Measurements from ENCODE around the gene ZNF133.
"Not testable (repeated sequence)": the region's sequence is repeated elsewhere in the genome, so short reads cannot be mapped to it uniquely, and the experiment has no call there.

ZNF133 gene

DNA sequence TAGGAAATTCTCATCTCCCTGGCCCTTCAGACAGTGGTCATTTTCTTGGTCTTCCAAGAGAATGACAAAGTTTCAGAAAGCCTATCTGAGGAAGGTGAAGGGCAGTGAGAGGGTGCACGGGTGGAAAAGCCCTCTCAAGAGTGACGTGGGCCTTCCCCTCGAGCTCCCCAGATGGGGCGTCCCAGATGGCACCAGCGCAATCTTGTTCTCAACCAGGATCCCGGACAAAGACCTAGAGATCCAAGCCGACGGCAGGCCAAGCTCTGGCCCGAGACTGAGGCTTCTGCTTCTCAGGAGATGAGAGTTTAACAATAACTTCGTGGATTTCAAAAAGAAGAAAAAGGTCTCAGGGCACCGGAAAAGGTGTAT, 797 bp upstream of the ZNF133 start:
- no peak for DNase-seq

DNA sequence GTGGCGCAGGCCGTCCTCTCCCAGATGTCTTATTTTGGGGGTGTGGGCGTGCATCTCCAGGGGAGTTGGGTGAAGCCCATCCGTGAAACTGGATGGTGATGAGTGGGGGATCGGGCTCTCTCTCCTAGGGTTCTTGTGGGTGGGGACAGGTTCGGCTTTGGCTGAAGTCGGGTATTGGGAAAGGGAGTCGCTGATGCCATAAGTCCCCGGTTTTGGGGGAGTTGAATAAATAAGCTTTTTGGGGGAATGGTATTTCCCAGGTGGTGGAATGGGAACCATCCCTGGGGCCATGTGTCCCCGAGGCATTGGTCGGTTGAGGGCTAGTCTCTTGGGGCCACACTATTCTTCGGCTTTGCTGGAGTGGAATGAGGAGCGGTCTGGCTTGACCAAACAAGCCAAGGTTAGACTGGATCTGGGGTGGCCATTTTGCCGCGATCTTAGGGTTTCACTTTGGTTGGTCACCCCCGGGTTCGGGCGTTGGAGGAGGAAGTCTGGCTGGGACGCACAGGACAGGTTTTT, 481 bp downstream of the ZNF133 start:
- no peak for DNase-seq

DNA sequence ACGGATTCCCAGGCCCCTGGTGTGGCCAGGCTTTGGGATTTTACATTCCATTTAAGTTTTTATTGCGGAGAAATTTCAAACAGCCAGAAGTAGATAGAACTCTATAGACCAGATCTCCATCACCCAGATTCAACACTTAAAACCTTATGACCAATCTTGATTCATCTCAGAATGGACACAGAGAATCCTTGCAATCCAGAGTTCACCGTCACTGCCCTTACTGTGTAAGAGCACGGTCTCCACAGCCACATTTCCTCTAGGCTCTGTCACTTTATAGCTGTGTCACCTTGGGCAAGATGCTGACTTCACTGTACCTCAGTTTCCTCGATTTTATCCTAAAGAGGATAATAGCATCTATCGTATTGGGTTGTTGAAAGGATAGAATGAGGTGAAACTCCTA, 979 bp downstream of the ZNF133 start:
- no peak for DNase-seq

DNA sequence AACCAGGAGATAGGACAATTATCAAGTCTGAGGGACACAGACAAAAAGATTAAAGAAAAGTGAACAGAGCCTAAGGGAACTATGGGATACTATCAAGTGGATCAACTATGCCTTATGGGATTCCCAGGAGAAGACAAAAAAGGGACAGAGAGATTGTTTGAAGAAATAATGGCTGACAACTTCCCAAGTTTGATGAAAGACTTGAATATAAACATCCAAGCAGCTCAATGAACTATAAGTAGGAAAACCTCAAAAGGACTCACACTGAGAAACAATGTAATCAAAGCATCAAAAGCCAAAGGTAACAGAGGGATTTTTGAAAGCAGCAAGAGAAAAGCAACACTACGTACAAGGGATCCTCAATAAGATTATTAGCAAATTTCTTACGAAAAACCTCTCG, 11.0 kb downstream of the ZNF133 start:
- no peak for DNase-seq

DNA sequence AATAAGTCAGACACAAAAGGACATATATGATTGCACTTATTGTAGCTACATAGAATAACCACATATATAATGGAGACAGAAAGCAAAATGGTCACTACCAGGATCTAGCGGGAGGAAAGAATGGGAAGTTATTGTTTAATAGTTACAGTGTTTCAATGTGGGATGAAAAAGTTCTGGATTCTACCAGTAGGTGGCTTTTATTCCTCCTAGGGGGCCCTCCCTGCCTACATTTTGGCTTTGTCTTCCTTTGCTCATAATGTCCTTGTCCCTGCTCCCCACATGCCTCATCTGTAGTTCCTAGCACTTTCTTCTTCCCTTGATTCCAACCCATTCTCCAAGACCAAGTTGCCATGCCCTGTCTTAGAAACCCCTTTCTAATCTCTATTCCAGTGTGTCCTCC, 16.3 kb downstream of the ZNF133 start:
- DNase-seq: no peak

DNA sequence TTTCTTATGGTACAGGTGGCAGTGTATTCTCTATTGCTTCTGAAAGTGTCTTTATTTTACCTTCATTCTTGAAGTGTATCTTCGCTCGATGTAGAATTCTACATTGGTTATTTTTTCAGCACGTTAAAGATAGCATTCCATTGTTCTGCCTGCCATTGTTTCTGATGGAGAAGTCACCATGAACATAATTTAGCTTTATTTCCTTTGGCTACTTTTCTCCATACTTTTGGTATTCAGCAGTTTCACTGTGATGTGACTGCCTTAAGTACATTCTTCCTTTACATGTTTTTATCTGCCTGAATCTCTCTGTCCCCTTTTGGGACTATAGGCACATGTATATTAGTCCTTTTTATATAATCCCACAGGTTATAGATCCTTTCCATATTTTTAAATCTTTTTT, 19.0 kb downstream of the ZNF133 start:
- no peak for DNase-seq

DNA sequence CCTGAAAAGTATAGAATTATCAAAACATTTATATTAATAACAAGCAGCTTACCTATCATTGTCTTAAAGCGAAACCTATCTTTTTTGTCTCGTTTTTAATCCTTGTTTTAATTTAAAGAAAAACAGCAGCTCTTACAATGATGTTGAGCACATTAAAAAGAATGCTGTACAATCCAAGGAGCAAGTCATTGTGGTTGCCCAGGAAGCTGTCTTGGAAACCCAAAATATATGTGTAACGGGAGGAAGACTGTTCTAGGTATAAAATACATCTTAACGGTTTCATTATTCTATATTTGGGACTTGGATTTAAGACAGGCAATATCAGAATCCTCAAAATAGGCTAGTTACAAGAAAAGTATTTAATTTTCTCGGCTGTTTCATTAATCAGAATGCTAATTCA, 21.7 kb downstream of the ZNF133 start:
- no peak for DNase-seq

DNA sequence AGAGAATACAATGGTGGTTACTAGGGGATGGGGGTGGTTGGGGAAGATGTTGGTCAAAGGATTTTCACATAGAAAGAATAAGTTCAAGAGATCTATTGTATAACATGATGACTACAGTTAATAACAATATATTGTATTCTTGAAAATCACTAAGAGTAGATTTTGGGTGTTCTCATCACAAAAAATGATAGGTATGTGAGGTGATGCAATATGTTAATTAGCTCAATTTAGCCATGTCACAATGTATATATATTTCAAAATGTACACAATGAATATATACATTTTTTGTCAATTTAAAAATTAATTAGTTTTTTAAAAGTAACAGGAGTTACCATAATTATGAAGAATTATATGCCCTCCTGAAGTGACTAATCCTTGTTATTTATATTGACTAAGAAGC, 22.3 kb downstream of the ZNF133 start:
- no peak for DNase-seq

DNA sequence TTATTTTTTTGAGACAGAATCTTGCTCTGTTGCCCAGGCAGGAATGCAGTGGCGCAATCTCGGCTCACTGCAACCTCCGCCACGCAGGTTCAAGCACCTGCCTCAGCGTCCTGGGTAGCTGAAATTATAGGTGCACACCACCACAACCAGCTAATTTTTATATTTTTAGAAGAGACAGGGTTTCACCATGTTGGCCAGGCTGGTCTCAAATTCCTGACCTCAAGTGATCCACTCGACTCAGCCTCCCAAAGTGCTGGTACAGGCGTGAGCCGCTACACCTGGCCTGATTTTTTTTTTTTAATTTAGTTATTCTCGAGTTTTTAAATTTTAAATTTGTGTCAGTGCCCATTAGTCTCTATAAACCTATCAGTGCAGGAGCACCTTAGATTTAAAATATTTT, 24.4 kb downstream of the ZNF133 start:
- no peak for DNase-seq

DNA sequence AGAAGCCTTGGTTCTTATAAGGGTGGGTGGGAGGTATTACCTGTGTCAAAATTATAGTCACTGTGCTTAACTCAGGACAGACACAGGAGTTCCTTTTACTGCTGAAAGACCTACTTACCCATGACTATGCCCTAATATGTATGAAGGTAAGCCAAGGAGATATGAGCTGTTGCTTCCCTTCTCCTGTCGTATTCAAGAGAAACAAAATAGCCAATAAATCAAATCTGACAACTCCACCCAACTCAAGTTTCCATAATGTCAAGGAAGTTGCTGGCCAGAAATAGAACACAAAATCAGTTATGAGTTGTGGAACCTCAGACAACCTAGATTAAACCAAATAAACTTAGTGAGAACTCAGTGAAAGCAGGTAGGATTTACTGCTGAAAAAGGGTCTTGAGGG, 25.1 kb downstream of the ZNF133 start:
- DNase-seq: no peak

DNA sequence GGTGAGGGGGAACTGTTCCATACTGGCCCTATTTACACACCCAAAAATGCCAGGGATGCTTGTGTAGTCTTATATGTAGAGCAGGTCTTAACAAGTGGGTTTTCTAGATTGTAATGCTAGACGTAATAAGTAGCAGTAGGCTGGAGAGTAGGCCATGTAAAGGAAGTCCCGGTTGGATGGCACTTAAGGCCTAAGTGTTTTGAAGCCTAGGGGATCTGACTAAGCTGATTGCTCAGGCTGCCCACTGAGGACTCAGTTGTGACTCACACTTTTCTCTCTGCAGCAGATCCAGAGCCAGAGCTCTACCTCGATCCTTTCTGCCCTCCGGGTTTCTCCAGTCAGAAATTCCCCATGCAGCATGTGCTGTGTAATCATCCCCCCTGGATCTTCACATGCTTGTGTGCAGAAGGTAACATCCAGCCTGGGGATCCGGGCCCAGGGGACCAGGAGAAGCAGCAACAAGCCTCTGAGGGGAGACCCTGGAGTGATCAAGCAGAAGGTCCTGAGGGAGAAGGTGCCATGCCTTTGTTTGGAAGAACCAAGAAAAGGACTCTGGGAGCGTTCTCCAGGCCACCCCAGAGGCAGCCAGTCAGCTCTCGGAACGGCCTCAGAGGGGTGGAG, 26.6 kb downstream of the ZNF133 start:
- DNase-seq: no peak

DNA sequence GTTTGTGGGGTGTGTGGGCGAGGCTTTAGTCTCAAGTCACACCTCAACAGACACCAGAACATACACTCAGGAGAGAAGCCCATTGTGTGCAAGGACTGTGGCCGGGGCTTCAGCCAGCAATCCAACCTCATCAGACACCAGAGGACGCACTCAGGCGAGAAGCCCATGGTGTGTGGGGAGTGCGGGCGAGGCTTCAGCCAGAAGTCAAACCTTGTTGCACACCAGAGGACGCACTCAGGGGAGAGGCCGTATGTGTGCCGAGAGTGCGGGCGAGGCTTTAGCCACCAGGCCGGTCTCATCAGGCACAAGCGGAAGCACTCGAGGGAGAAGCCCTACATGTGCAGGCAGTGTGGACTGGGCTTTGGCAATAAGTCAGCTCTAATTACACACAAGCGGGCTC, 27.8 kb downstream of the ZNF133 start:
- DNase-seq: no peak

DNA sequence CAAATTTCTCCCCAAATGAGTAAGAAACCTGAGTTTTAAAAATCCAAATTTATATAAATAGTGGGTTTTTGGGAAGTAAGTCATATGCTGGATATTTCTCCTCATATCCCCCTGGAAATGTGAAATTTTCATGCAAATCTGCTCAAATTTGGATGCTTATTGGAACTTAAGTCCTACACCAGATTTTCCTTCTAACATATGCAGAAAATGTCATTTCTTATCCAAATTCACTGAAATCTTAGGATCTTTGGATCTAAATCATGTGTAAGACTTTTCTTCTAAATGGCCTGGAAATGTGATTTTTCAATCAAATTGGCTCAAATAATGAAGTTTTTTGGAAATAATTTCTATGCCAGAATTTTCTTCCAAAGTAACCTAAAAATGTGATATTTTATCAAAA, 33.0 kb downstream of the ZNF133 start:
- no peak for DNase-seq

DNA sequence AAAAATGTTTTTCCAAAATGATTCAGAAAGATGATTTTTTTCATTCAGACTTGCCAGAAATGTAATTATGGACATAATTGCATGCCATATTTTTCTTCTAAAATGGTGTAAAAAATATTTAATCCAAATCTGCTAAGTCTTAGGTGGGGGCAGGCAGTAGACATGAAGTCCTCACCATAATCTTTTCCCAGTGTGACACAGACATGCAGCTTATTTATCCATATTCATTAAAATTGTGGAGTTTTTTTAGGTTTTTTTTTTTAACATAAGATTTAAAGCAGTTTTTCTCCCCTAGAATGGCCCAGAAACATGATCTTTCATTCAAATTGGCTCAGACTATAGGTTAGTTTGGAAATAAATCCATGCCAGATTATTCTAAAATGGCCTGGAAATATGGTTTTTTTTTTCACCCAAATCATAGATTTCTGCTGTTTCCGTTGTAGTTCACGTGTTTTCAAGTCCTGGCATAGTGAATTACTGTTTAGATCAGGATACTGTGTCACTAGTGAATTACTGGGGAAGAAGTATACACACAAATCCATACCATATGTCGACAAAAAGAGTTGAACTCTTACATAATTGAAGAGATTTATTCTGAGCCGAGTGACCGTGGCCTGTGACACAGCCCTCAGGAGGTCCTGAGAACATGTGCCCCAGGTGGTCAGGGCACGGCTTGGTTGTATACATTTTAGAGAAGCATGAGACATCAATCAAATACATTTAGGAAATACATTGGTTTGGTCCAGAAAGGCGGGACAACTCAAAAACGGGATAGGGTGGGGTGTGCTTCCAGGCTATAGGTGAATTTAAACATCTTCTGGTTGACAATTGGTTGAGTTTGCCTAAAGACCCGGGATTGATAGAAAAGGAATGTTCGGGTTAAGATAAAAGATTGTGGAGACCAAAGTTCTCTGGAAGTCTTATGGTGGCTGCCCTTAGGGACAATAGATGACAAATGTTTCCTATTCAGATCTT, 33.9 kb downstream of the ZNF133 start:
- DNase-seq: no peak

DNA sequence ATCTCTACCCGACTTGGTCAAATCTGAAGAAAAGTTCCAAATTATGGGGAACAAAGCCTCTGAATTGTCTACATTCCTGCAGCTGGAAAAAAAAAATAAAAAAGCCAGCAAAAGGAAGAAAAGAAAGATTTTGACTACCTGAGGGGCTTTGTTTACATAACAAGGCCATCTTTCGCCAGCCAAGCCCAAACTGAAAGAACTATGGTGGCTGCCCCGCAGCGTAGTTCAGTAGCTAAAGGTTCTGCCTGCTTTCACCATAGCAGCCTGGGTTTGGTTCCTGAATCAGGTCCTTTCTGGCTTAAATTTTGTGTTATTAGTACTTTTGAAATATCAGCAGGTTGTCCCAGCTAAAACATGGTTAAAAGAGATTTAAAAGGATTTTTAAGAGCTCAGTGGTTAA, 35.4 kb downstream of the ZNF133 start:
- DNase-seq: no peak

DNA sequence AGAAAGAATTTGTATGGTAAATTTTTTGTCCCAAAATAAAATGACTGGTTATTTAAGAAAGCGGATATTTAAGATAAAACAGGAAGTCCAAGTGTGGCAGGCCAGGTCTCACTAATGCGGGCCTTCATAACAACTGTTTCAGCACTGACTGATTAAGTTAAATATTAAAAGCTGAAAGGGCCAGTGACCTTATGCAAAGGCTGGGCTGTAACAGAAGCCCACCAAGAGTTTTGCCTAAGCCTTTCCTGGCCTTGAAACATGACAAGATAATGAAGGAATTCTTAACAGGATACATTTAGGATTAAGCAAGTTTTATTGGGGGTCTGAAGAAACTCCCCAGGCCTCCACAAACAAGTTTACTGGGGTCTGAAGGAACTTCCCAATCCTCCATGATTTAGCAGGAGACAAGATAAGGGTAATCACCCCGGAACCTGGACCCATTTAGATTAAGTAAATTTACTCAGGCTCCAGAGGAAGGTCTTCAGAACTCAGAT, 36.3 kb downstream of the ZNF133 start:
- no peak for DNase-seq

DNA sequence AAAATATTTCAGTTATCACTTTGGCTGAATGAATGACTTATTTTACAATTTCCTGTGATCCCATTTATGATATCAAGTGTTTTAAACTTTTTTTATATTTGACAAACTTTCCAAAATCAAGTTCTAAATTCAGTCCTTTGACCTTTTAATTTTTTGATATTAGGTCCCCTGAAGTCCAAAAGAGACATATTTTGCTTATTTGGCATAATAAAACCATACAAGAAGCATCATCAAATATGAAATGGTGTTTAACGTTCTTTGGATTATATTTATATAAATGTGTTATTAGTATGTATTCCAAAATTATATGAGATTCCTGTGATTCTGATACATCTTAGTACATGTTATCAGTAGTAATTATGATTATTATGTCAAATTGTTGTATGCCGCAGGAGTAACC, 38.7 kb downstream of the ZNF133 start:
- no peak for DNase-seq

DNA sequence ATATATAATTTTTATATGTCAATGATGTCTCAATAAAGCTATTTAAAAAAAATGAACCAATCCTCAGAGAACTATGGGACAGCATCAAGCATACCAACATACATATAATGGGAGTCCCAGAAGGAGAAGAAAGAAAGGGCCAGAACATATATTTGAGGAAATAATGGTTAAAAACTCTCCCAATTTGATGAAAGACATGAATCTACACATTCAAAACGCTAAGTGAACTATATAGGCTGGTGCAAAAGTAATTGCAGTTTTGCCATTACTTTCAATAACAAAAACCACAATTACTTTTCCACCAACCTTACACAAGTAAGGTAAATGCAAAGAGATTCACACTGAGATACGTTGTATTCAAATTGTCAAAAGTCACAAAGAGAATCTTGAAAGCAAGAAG, 43.4 kb downstream of the ZNF133 start:
- DNase-seq: no peak

DNA sequence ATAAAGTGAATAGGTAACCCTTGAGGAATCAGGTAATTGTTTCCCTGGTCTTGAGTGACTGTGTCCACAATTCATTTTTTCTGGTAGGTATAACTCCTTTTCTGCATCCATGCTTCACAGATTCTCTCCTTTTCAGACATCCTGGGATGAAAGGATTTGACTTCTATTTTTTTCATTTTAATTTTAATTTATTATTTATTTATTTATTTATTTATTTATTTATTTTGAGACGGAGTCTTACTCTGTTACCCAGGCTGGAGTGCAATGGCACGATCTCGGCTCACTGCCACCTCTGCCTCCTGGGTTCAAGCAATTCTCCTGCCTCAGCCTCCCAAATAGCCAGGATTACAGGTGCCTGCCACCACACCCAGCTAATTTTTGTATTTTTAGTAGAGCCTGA, 61.4 kb downstream of the ZNF133 start:
- DNase-seq: not testable (repeated sequence)

DNA sequence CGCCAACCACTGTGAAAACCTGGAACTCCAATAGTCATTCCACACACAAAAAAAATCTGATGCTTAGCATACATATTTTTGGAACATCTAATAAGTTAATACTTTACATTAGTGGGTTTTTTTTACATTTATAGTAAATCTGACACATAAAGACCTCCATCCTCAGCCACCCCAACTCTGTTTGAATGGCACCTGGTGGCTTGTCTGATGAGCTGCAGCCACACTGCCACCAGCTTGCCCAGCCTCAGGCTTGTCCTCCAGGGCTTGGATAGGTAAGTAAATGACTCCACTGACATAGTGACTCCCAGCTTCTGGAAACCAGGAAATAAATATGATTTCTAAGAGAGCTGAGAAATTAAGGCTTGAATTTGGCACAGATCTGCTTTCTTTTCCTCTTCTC, 71.5 kb downstream of the ZNF133 start:
- DNase-seq: no peak

DNA sequence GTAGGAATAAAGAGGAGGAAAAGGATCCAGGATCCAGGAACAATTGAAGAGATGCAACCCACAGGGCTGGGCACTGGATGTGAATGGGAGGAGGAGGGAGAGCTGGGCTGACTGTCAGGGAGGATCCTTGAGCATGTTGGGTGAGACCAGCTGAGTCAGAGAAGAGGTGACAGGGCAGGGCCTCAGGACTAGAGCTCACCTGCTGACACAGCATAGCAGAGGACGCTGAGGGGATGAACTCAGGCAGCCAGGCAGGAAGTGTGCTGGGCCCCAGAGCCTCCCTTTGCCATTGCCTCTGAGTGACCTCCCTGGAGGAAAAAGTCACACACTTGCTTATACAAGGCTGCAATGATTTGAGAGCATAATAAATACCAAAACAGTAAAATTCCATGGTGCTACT, 72.3 kb downstream of the ZNF133 start:
- no peak for DNase-seq

DNA sequence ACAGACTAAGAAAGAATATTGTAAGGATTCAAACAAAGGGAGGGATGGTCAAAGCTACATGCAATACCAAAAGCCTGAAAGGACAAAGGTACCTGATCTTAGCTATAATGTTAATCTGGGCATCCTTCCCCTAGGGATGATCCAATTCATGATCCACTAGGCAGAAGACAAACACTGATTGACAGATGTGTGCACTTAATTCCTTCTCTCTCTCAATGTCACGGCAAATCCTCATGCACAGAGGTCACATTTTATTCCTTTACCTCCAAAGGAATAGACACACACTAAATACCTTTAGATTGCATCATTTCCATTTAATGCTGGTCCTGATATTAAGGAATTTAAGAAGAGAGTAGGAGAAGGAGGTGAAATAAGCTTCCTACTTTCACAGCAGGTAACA, 73.4 kb downstream of the ZNF133 start:
- no peak for DNase-seq

DNA sequence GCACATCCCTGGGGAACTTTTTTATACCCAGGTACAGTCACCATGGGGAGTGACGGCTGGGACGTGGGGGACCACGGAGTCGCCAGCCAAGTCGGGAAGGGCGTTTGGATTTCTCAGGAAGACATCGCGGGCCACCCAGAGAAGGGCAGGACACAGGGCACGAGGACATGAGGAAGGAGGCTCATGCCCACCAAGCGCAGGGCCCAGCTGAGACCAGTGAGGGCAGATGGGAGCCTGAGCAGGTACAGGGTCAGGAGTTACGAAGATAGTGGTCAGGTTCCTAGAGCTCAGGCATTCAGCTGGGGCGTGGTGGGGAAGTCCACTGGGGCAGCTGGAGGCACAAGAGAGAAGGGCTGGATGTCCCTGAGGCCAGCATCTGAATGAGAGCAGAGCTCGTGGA, 74.6 kb downstream of the ZNF133 start:
- DNase-seq: no peak

DNA sequence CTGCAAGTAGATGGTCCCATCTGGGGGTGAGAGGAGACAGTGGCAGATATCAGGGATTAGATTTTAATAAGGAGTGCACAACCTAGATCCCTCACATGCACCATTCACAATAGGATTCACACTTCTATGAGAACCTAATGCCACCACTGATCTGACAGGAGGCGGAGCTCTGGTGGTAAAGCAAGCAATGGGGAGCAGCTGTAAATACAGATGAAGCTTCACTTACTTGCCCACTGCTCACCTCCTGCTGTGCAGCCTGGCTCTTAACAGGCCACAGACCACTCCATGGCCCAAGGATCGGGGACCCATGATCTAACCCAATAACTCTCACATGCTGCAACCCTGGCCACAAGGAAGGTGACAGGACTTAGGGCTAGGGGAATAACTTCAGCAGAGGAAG, 75.4 kb downstream of the ZNF133 start:
- no peak for DNase-seq
